ENCODE results near the gene SMYD2. TPM values are rescaled to one million over a fixed set of nuclear protein-coding genes. Genes with fewer than 3 reads are reported as not detected.
"Not testable (repeated sequence)": the region's sequence is repeated elsewhere in the genome, so short reads cannot be mapped to it uniquely, and the experiment has no call there.

Gene SMYD2
- total RNA-seq, 1 donor from 2014 or later: 34.8 TPM

GRCh38 chr1:214272964-214273533 lies 7.9 kb upstream of the SMYD2 start:
- no peak for TF ChIP-seq CTCF (IDR thresholded peaks at IDR 0.05; ENCODE audit: unreplicated experiment)
- Mint-ChIP-seq H3K9me3 (no peaks in the 10 kb centered on the region), H3K27ac (no peak overlapping the region), H3K4me1 (peaks cover 29% of the 10 kb centered on the region), H3K4me3 (no peak overlapping the region), H3K27me3 (ENCODE audit: low read depth) (no peaks in the 10 kb centered on the region), H3K36me3 (no peaks in the 10 kb centered on the region)
- no peak for DNase-seq (ENCODE audit: low spot score in 2 of 2, unreplicated experiment in 2 of 2)

GRCh38 chr1:214275700-214276099 lies 5.3 kb upstream of the SMYD2 start:
- peaks cover 40% of the 10 kb centered on the region for H3K4me1 Mint-ChIP-seq
- H3K36me3 Mint-ChIP-seq; H3K9me3 Mint-ChIP-seq; DNase-seq (ENCODE audit: low spot score in 2 of 2, unreplicated experiment in 2 of 2); H3K27me3 Mint-ChIP-seq (ENCODE audit: low read depth); H3K27ac Mint-ChIP-seq; H3K4me3 Mint-ChIP-seq: not testable (repeated sequence)

- no peak for DNase-seq (ENCODE audit: low spot score in 2 of 2, unreplicated experiment in 2 of 2)
- Mint-ChIP-seq H3K9me3 (no peaks in the 10 kb centered on the region), H3K4me1 (peaks cover 33% of the 10 kb centered on the region), H3K36me3 (peaks cover 5% of the 10 kb centered on the region), H3K27ac (no peak overlapping the region), H3K27me3 (ENCODE audit: low read depth) (no peaks in the 10 kb centered on the region), H3K4me3 (no peak overlapping the region)
- TF ChIP-seq CTCF (IDR thresholded peaks at IDR 0.05; ENCODE audit: unreplicated experiment): no peak
These were observed 4.2 kb upstream of the SMYD2 start for GRCh38 chr1:214276786-214277185.

- no peak for DNase-seq (ENCODE audit: low spot score in 2 of 2, unreplicated experiment in 2 of 2)
- Mint-ChIP-seq H3K36me3 (peaks cover 5% of the 10 kb centered on the region), H3K9me3 (no peaks in the 10 kb centered on the region), H3K27ac (peak overlapping the region; percentile 71), H3K4me3 (no peak overlapping the region), H3K4me1 (peaks cover 37% of the 10 kb centered on the region), H3K27me3 (ENCODE audit: low read depth) (no peaks in the 10 kb centered on the region)
- TF ChIP-seq CTCF (IDR thresholded peaks at IDR 0.05; ENCODE audit: unreplicated experiment): no peak
These were observed 3.0 kb upstream of the SMYD2 start for GRCh38 chr1:214277704-214278635.

- Mint-ChIP-seq H3K4me1 (peaks cover 54% of the 10 kb centered on the region), H3K9me3 (no peaks in the 10 kb centered on the region), H3K4me3 (peak overlapping the region; percentile 84), H3K27me3 (ENCODE audit: low read depth) (no peaks in the 10 kb centered on the region), H3K27ac (peak overlapping the region; percentile 97), H3K36me3 (peaks cover 5% of the 10 kb centered on the region)
- DNase-seq (ENCODE audit: low spot score in 2 of 2, unreplicated experiment in 2 of 2): peak in 1 of 2 experiments; percentile 65
- TF ChIP-seq CTCF (IDR thresholded peaks at IDR 0.05; ENCODE audit: unreplicated experiment): no peak
These were observed 456 bp upstream of the SMYD2 start for GRCh38 chr1:214280386-214281020.

Measured in mesothelial cell of epicardium (in vitro differentiated cells).